ENCODE measurements around the gene GARIN5B. TPM values are rescaled to one million over a fixed set of nuclear protein-coding genes. Genes with fewer than 3 reads are reported as not detected.
A peak's percentile ranks its signal among the peaks of the same experiment; 100 is the strongest.

GARIN5B gene
- total and polyA plus RNA-seq, 2 of the 13 experiments (the other 11 are each of a cell fraction or from before 2014, with no cell fraction given): not detected

GRCh38 chr19:55333870-55334269, 29.2 kb downstream of the GARIN5B start (continued):
- TF ChIP-seq DMTF1 (CRISPR knock-in tag; IDR thresholded peaks at IDR 0.05) (no peak), FOXK1 (CRISPR knock-in tag; IDR thresholded peaks at IDR 0.05; ENCODE audit: borderline replicate concordance, low read depth) (peak; percentile 44; the same call in 1 of the 2 replicates), BORCS8-MEF2B (CRISPR knock-in tag; IDR thresholded peaks at IDR 0.05) (peak; percentile 71; the same call in 1 of the 2 replicates), ZNF280D (CRISPR knock-in tag; IDR thresholded peaks at IDR 0.05) (peak; percentile 48; the same call in 1 of the 2 replicates), NBN (conservative IDR thresholded peaks at IDR 0.05) (no peak), HNRNPL (IDR thresholded peaks at IDR 0.05; ENCODE audit: low read depth, low read length) (no peak), KAT8 (CRISPR knock-in tag; IDR thresholded peaks at IDR 0.05) (peak; percentile 67), FOXO4 (CRISPR knock-in tag; conservative IDR thresholded peaks at IDR 0.05) (no peak), ZNF883 (CRISPR knock-in tag; IDR thresholded peaks at IDR 0.05; ENCODE audit: not compliant biosample characterization) (no peak), ZNF703 (CRISPR knock-in tag; IDR thresholded peaks at IDR 0.05; ENCODE audit: borderline replicate concordance) (no peak), U2AF2 (IDR thresholded peaks at IDR 0.05; ENCODE audit: low read depth, low read length) (no peak), IRF2 (CRISPR knock-in tag; IDR thresholded peaks at IDR 0.05) (peak; percentile 68), ERF (CRISPR knock-in tag; IDR thresholded peaks at IDR 0.05) (peak; percentile 67; the same call in 1 of the 2 replicates), ZBTB33 (CRISPR knock-in tag; IDR thresholded peaks at IDR 0.05) (peak; percentile 39; the same call in 1 of the 2 replicates), REPIN1 (CRISPR knock-in tag; IDR thresholded peaks at IDR 0.05; ENCODE audit: borderline replicate concordance, low read depth) (peak; percentile 22; the same call in 1 of the 2 replicates), ZNF10 (CRISPR knock-in tag; IDR thresholded peaks at IDR 0.05; ENCODE audit: borderline replicate concordance, low read depth) (no peak)
